ENCODE data around the gene ZNF90.
"Not testable (repeated sequence)": the region's sequence is repeated elsewhere in the genome, so short reads cannot be mapped to it uniquely, and the experiment has no call there.

DNA sequence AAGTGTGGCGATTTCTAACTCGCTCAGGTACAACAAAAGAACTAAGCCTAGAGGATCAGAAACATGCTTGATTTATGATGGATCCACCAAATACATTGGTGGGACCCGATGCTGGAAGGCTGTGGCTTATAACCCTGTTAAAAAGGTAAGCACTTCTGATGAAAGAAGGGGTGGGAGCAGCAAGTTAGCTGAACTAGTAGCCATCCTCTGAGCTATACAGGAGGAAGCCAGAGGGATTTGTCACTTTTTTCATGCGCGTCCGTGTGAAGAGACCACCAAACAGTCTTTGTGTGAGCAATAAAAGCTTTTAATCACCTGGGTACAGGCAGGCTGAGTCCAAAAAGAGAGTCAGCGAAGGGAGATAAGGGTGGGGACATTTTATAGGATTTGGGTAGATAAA lies 9.2 kb upstream of the ZNF90 start:
- not testable (repeated sequence) for TF ChIP-seq SP2 (tag by site-specific recombination; IDR thresholded peaks at IDR 0.05); ZNF747 (tag by site-specific recombination; IDR thresholded peaks at IDR 0.05); ZNF433 (tag by site-specific recombination; IDR thresholded peaks at IDR 0.05; ENCODE audit: low read depth); ZNF626 (tag by site-specific recombination; IDR thresholded peaks at IDR 0.05)
- TF ChIP-seq, protein P1, sequence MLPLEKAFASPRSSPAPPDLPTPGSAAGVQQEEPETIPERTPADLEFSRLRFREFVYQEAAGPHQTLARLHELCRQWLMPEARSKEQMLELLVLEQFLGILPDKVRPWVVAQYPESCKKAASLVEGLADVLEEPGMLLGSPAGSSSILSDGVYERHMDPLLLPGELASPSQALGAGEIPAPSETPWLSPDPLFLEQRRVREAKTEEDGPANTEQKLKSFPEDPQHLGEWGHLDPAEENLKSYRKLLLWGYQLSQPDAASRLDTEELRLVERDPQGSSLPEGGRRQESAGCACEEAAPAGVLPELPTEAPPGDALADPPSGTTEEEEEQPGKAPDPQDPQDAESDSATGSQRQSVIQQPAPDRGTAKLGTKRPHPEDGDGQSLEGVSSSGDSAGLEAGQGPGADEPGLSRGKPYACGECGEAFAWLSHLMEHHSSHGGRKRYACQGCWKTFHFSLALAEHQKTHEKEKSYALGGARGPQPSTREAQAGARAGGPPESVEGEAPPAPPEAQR (tag by site-specific recombination; IDR thresholded peaks at IDR 0.05): not testable (repeated sequence)
- TF ChIP-seq, protein P2, sequence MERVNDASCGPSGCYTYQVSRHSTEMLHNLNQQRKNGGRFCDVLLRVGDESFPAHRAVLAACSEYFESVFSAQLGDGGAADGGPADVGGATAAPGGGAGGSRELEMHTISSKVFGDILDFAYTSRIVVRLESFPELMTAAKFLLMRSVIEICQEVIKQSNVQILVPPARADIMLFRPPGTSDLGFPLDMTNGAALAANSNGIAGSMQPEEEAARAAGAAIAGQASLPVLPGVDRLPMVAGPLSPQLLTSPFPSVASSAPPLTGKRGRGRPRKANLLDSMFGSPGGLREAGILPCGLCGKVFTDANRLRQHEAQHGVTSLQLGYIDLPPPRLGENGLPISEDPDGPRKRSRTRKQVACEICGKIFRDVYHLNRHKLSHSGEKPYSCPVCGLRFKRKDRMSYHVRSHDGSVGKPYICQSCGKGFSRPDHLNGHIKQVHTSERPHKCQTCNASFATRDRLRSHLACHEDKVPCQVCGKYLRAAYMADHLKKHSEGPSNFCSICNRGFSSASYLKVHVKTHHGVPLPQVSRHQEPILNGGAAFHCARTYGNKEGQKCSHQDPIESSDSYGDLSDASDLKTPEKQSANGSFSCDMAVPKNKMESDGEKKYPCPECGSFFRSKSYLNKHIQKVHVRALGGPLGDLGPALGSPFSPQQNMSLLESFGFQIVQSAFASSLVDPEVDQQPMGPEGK (tag by site-specific recombination; IDR thresholded peaks at IDR 0.05): not testable (repeated sequence)

Data from HEK293 (cell line).